Liver (tissue), 2 donors: ENCODE data around the gene DAPP1.

Experiments
- TF ChIP-seq, protein P1 (sequence below): IDR thresholded peaks from 2 replicates; pipeline ENCODE4 v1.6.1; 2016; ENCODE audit warnings: antibody characterized with exemption
- TF ChIP-seq, protein P2 (sequence below): fragments of 150-350 bp; IDR thresholded peaks from 2 replicates; pipeline ENCODE4 v1.5.1; 2017; ENCODE audit warnings: improper control_type of control experiment, low read depth, low read length; ENCODE audit not compliant: missing input control
- donor health status: healthy.

DNA sequence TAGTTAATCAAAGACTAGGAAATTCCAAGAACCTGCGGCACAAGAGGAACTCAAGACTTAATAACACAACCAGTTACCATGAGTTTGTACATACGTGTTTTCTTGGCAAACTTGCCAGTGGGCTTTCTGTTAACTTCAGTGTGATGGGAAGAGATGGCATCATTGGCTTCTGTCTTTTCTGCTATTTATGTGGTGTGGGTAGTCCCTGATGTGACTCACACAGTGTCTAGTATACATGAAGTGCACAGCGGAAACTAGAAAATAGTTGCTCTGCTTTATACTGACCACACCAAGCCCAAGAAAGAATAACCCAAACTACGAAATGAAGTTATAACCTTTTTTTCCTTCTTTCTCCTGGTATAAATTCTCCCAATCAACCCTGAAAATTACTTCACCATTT lies 24.5 kb downstream of the DAPP1 start:
- TF ChIP-seq, protein P1, sequence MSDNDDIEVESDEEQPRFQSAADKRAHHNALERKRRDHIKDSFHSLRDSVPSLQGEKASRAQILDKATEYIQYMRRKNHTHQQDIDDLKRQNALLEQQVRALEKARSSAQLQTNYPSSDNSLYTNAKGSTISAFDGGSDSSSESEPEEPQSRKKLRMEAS, result no peak
- TF ChIP-seq, protein P2, sequence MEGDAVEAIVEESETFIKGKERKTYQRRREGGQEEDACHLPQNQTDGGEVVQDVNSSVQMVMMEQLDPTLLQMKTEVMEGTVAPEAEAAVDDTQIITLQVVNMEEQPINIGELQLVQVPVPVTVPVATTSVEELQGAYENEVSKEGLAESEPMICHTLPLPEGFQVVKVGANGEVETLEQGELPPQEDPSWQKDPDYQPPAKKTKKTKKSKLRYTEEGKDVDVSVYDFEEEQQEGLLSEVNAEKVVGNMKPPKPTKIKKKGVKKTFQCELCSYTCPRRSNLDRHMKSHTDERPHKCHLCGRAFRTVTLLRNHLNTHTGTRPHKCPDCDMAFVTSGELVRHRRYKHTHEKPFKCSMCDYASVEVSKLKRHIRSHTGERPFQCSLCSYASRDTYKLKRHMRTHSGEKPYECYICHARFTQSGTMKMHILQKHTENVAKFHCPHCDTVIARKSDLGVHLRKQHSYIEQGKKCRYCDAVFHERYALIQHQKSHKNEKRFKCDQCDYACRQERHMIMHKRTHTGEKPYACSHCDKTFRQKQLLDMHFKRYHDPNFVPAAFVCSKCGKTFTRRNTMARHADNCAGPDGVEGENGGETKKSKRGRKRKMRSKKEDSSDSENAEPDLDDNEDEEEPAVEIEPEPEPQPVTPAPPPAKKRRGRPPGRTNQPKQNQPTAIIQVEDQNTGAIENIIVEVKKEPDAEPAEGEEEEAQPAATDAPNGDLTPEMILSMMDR, result no peak
